ENCODE results near the gene ZFAND5. TPM values are rescaled to one million over a fixed set of nuclear protein-coding genes. Genes with fewer than 3 reads are reported as not detected.
A peak's percentile ranks its signal among the peaks of the same experiment; 100 is the strongest.

ZFAND5 gene
- total RNA-seq, 6 experiments from 2014 or later = 88.4 to 119 (median 100) TPM

DNA sequence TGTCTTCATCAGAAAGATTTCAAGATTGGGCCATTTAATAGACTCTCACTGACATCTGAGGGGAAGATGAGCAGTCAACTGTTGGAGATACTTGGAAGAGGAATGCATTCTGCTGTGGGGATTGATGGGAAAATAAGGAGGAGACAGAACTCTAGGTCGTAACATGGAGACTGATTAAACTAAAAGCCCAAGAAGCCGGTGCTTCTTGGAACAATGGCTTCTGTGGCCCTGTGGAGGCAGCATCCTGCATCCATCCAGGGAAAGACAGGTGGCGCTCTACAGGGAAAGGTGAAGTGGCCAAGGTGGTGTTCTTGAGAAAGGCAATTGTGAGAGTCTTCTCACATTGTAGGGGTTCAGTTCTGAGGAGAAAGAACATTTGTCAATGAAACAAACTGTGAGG is 31.3 kb downstream of the ZFAND5 start:
- H3K27me3 ChIP-seq = no peaks in the 10 kb centered on the region
- ATAC-seq = no peak
- TF ChIP-seq, protein P1, sequence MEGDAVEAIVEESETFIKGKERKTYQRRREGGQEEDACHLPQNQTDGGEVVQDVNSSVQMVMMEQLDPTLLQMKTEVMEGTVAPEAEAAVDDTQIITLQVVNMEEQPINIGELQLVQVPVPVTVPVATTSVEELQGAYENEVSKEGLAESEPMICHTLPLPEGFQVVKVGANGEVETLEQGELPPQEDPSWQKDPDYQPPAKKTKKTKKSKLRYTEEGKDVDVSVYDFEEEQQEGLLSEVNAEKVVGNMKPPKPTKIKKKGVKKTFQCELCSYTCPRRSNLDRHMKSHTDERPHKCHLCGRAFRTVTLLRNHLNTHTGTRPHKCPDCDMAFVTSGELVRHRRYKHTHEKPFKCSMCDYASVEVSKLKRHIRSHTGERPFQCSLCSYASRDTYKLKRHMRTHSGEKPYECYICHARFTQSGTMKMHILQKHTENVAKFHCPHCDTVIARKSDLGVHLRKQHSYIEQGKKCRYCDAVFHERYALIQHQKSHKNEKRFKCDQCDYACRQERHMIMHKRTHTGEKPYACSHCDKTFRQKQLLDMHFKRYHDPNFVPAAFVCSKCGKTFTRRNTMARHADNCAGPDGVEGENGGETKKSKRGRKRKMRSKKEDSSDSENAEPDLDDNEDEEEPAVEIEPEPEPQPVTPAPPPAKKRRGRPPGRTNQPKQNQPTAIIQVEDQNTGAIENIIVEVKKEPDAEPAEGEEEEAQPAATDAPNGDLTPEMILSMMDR (IDR thresholded peaks at IDR 0.05) = peak in 1 of 4 donors; percentile 9
- no peak for TF ChIP-seq POLR2A (IDR thresholded peaks at IDR 0.05)
- no peak overlapping the region for H3K27ac ChIP-seq
- H3K4me1 ChIP-seq = no peaks in the 10 kb centered on the region
- no peak for DNase-seq
- H3K9me3 ChIP-seq = no peaks in the 10 kb centered on the region
- intact Hi-C loops (cut with DNase I) = no loop called here
- H3K36me3 ChIP-seq = no peaks in the 10 kb centered on the region
- WGBS (ENCODE audit: insufficient coverage, low coverage, low lambda C conversion rate, missing lambda C conversion rate) = 74% methylated on average over 3 of the region's 3 CpGs
- H3K4me3 ChIP-seq = no peak overlapping the region

DNA sequence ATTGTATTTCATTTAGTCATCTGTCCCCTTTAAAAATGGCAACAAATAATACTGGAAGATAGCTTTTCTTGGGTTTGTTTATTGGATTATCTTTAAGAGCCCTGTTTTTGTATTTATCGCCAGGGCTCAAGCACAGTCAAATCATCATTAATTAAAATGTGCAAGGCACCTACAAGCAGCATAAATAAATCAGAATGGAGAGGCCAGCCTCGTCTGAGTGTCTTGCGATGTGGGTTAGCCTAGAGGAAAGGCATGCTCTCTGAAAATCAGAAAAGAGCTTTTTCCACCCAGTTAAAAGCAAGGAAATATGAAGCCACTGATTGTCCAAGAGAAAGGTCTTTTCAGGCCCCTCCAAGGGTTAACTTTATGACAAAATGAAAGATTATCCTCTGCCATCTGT is 31.8 kb downstream of the ZFAND5 start:
- WGBS (ENCODE audit: insufficient coverage, low coverage, low lambda C conversion rate, missing lambda C conversion rate) = 80% methylated on average over 3 of the region's 3 CpGs
- TF ChIP-seq, protein P1 (IDR thresholded peaks at IDR 0.05) = no peak
- TF ChIP-seq POLR2A (IDR thresholded peaks at IDR 0.05) = no peak
- Histone ChIP-seq H3K9me3 (no peaks in the 10 kb centered on the region), H3K36me3 (no peaks in the 10 kb centered on the region), H3K4me3 (no peak overlapping the region), H3K27me3 (no peaks in the 10 kb centered on the region), H3K27ac (no peak overlapping the region), H3K4me1 (no peaks in the 10 kb centered on the region)
- no peak for ATAC-seq
- intact Hi-C loops (cut with DNase I) = no loop called here
- DNase-seq = no peak

GRCh38 chr9:72332351-72332750 is 32.7 kb downstream of the ZFAND5 start:
- Histone ChIP-seq H3K9me3 (no peaks in the 10 kb centered on the region), H3K4me3 (no peak overlapping the region), H3K27me3 (no peaks in the 10 kb centered on the region), H3K4me1 (no peaks in the 10 kb centered on the region), H3K27ac (no peak overlapping the region), H3K36me3 (no peaks in the 10 kb centered on the region)
- intact Hi-C loops (cut with DNase I) = no loop called here
- ATAC-seq (no peak), DNase-seq (no peak)
- no peak for TF ChIP-seq POLR2A (IDR thresholded peaks at IDR 0.05)
- TF ChIP-seq, protein P1 (IDR thresholded peaks at IDR 0.05) = no peak
- 63% methylated on average over 4 of the region's 4 CpGs for WGBS (ENCODE audit: insufficient coverage, low coverage, low lambda C conversion rate, missing lambda C conversion rate)

- Histone ChIP-seq H3K36me3 (no peaks in the 10 kb centered on the region), H3K4me3 (no peak overlapping the region), H3K9me3 (no peaks in the 10 kb centered on the region), H3K27me3 (no peaks in the 10 kb centered on the region), H3K27ac (no peak overlapping the region), H3K4me1 (no peaks in the 10 kb centered on the region)
- DNase-seq = no peak
- no peak for TF ChIP-seq POLR2A (IDR thresholded peaks at IDR 0.05)
- TF ChIP-seq, protein P1 (IDR thresholded peaks at IDR 0.05) = no peak
- intact Hi-C loops (cut with DNase I) = no loop called here
- no peak for ATAC-seq
- 65% methylated on average over 3 of the region's 10 CpGs for WGBS (ENCODE audit: insufficient coverage, low coverage, low lambda C conversion rate, missing lambda C conversion rate)
Measured at GRCh38 chr9:72327631-72328030, 37.4 kb downstream of the ZFAND5 start.

DNA sequence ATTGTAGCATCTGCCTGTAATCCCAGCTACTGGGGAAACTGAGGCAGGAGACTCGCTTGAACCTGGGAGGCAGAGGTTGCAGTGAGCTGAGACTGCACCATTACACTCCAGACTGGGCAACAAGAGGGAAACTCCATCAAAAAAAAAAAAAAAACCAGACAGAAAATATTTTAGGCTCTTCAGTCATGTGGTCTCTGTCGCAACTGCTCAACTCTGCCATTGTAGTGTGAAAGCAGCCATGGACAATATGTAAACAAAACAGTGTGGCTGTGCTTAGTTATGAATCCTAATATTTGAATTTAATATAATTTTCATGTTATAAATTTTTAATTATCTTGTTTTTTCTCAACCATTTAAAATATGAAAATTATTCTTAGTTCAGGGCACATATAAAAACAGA is 38.4 kb downstream of the ZFAND5 start:
- intact Hi-C loops (cut with DNase I) = no loop called here
- Histone ChIP-seq H3K36me3 (no peaks in the 10 kb centered on the region), H3K9me3 (no peaks in the 10 kb centered on the region), H3K27me3 (no peaks in the 10 kb centered on the region), H3K27ac (no peak overlapping the region), H3K4me1 (no peaks in the 10 kb centered on the region), H3K4me3 (no peak overlapping the region)
- no peak for ATAC-seq
- 100% methylated on average over 1 of the region's 2 CpGs for WGBS (ENCODE audit: insufficient coverage, low coverage, low lambda C conversion rate, missing lambda C conversion rate)
- no peak for DNase-seq
- no peak for TF ChIP-seq POLR2A (IDR thresholded peaks at IDR 0.05)
- TF ChIP-seq, protein P1 (IDR thresholded peaks at IDR 0.05) = no peak

Measured in right lobe of liver (tissue), 6 donors.